HG02840 (cell line): ENCODE results near the gene PLCB1.

Source experiments
- ATAC-seq: cut with Tn5 transposase; IDR thresholded peaks from one replicate; pipeline ENCODE4 v1.9.1; 2021; ENCODE audit warnings: mild to moderate bottlenecking, moderate library complexity, moderate number of reproducible peaks; ENCODE audit not compliant: unreplicated experiment, low FRiP score

PLCB1 gene

GRCh38 chr20:8891039-8891438 is 759.0 kb downstream of the PLCB1 start:
- no peak for ATAC-seq

- ATAC-seq, result no peak
These were observed 763.4 kb downstream of the PLCB1 start for GRCh38 chr20:8895472-8895871.

GRCh38 chr20:8898823-8899222 is 766.8 kb downstream of the PLCB1 start:
- no peak for ATAC-seq

GRCh38 chr20:8901237-8902025 is 769.4 kb downstream of the PLCB1 start:
- no peak for ATAC-seq

- ATAC-seq, result no peak
These were observed 771.9 kb downstream of the PLCB1 start for GRCh38 chr20:8903655-8904605.

- no peak for ATAC-seq
These were observed 777.5 kb downstream of the PLCB1 start for GRCh38 chr20:8909596-8909995.

- ATAC-seq, result no peak
These were observed 780.0 kb downstream of the PLCB1 start for GRCh38 chr20:8912096-8912495.

- ATAC-seq, result no peak
These were observed 780.7 kb downstream of the PLCB1 start for GRCh38 chr20:8912731-8913130.

GRCh38 chr20:8913456-8913855 is 781.4 kb downstream of the PLCB1 start:
- ATAC-seq, result no peak

- ATAC-seq, result no peak
These were observed 782.4 kb downstream of the PLCB1 start for GRCh38 chr20:8914421-8914820.

- ATAC-seq, result no peak
These were observed 785.0 kb downstream of the PLCB1 start for GRCh38 chr20:8917084-8917483.

- ATAC-seq, result no peak
These were observed 786.1 kb downstream of the PLCB1 start for GRCh38 chr20:8918145-8918544.

GRCh38 chr20:8924539-8924938 is 792.5 kb downstream of the PLCB1 start:
- ATAC-seq, result no peak

- no peak for ATAC-seq
These were observed 798.7 kb downstream of the PLCB1 start for GRCh38 chr20:8930726-8931125.

GRCh38 chr20:8932192-8933165 is 800.4 kb downstream of the PLCB1 start:
- ATAC-seq, result no peak

- no peak for ATAC-seq
These were observed 801.3 kb downstream of the PLCB1 start for GRCh38 chr20:8933381-8933807.

GRCh38 chr20:8934362-8934761 is 802.3 kb downstream of the PLCB1 start:
- no peak for ATAC-seq
